GM21515 (cell line): Measurements from ENCODE around the gene MYO3B.
"Not testable (repeated sequence)": the region's sequence is repeated elsewhere in the genome, so short reads cannot be mapped to it uniquely, and the experiment has no call there.

ENCODE experiments used
- ATAC-seq: cut with Tn5 transposase; IDR thresholded peaks from one replicate; pipeline ENCODE4 v1.9.1; 2021; ENCODE audit not compliant: unreplicated experiment

Gene MYO3B

DNA sequence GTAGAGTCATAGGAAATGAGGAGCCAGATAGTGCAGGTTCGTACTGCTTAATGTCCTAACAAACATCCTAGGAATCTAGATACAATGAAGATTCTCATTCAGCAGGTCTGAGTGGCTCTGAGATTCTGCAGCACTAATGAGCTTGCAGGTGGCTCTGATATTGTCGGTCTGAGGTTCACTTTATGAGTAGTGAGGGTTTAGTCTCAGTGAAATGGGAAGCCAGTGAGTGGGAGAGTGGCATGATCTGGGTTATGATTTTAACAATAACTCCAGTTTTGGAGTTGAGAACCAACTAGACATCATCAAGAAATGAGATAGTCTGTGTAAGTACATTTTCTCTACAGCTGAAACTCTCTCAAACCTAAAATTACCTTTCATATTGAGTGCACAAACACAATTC lies 370.4 kb downstream of the MYO3B start:
- ATAC-seq: no peak

- ATAC-seq: no peak
These were observed 372.6 kb downstream of the MYO3B start for GRCh38 chr2:170550501-170550900.

- ATAC-seq: not testable (repeated sequence)
These were observed 374.0 kb downstream of the MYO3B start for GRCh38 chr2:170551899-170552298.

DNA sequence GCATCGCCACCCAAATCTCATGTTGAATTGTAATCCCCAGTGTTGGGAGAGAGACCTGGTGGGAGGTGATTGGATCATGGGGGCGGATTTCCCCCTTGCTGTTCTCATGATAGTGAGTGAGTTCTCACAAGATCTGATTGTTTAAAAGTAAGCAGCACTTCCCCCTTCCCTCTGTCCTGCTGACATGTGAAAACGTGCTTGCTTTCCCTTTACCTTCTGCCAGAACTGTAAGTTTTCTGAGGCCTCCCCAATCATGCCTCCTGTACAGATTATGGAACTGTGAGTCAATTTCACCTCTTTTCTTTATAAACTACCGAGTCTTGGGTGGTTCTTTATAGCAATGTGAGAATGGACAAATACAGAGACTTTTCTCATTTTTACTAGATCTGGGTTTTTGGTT lies 375.8 kb downstream of the MYO3B start:
- ATAC-seq: no peak

- ATAC-seq: no peak
These were observed 376.5 kb downstream of the MYO3B start for GRCh38 chr2:170554278-170554955.

- ATAC-seq: no peak
These were observed 385.0 kb downstream of the MYO3B start for GRCh38 chr2:170562928-170563327.

DNA sequence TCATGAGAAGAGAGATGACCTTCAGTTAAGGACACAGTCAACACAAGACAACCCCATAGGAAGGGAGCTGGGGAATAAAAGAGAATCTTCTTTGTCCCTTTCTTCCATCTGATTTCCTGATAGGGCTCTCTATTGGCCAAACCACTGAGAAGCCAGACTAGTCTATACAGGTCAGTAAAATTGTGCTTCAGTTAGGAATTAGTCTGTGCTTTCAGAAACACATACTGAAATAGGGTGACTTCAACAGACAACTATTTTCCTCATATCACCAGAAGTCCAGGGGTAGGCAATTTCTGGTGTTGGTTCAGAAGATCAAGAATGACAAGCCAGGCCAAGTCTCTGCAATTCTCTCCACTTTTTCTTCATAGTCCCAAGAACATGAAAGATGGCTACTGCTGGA lies 385.5 kb downstream of the MYO3B start:
- ATAC-seq: no peak

DNA sequence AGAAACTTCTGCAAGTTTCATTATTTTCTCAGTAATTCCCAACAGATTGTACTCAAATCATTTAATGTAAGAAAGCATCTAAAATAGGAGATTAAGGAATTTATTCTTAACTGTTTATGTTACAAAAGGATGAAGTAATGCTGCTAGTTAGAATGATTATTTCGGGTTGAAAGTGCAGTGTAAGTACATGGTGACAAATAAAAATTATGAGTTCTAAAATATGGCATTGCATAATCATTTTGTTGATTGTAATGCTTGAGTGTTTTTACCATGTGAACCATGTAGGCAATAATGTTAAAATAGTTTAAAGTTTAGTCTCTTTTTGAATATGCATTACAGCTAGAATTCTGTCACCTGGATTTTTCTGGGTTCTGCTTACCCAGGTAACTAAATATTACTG lies 388.2 kb downstream of the MYO3B start:
- ATAC-seq: no peak

- no peak for ATAC-seq
These were observed 389.5 kb downstream of the MYO3B start for GRCh38 chr2:170567429-170567828.

GRCh38 chr2:170568511-170568910 lies 390.6 kb downstream of the MYO3B start:
- ATAC-seq: no peak

DNA sequence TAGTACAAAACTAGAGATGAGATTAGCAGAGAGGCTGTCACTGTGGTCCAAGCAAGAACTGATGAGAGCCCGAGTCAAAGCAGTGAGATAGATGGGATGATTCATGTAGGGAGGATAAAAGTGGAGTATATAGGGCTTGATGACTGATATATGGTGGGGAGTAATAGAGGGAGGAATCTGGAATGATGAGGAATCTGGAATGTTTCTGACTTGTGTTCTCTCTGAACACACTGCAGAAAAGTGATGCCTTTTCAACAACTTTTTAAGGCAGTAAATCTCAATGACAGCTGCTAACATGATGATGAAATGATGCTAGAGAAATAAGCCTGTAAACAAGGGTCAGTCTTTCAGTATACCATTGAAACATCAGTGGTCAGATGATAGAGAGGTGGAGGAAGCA lies 393.7 kb downstream of the MYO3B start:
- no peak for ATAC-seq

- no peak for ATAC-seq
These were observed 395.7 kb downstream of the MYO3B start for GRCh38 chr2:170573671-170574070.

DNA sequence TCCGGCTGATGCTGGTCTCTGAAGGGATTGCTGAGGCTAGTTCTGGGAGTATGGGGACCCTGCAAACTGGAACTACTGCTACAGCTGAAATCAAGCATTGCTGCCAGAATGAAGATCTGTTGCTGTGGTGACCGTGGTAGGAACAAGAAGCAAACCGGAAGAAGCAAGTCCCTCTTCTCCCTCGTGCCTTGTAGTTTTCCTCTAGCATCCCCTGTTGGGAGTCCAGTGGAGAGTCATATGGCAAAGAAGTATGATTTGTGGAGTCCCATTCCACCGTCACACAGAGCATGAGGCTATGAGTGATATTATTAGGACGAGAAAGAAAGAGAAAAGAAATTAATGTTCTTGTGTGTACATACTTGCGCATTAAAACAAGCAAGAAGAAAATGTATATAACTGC lies 398.3 kb downstream of the MYO3B start:
- no peak for ATAC-seq

- ATAC-seq: no peak
These were observed 399.4 kb downstream of the MYO3B start for GRCh38 chr2:170577356-170577755.

- ATAC-seq: no peak
These were observed 400.7 kb downstream of the MYO3B start for GRCh38 chr2:170578606-170579005.

- ATAC-seq: no peak
These were observed 401.6 kb downstream of the MYO3B start for GRCh38 chr2:170579511-170579910.

GRCh38 chr2:170582313-170582712 lies 404.4 kb downstream of the MYO3B start:
- ATAC-seq: no peak

GRCh38 chr2:170582751-170583463 lies 405.0 kb downstream of the MYO3B start:
- no peak for ATAC-seq

DNA sequence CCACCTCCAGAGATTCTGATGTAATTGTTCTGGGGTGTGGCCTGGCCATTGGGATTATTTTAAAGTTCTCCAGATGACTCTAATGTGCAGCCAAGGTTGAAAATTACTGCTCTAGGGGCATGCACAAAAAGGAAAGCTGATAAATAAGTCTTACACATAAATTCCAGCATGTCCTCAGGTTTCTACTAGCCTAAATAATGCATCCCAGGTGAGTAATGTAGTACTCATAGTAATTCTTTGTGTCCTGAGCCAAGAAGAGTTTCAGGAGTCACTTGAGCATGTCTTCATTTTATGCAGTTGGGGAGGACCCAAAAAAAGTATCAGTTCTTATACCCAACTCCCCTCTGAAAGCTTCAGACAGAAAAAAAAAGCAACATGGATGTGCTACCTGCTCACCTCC lies 407.1 kb downstream of the MYO3B start:
- ATAC-seq: no peak

DNA sequence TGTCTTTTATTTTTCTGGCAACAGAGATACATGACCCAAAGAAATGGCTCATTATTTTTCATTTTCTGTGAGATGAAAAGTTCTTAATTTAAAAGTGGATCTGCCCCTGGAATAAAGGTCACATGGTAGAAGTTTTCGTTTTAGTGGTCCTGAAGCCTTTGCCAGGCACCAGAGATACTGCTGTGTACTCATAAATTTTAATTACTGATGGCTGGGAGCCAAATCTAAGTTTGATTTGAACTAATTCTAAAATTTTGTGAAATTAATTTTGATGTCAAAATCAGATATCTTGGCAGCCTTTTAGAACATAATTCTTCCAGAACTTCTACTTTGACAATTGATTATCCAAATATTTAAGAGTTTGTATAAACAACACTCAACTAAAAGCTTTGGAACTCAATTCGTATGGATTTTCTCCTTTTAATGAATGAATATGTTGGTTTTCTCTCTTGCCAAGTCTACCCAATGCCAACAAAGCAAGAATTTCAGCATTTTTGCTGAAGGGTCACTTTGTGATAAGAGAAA lies 408.7 kb downstream of the MYO3B start:
- no peak for ATAC-seq

GRCh38 chr2:170587117-170587516 lies 409.2 kb downstream of the MYO3B start:
- no peak for ATAC-seq

DNA sequence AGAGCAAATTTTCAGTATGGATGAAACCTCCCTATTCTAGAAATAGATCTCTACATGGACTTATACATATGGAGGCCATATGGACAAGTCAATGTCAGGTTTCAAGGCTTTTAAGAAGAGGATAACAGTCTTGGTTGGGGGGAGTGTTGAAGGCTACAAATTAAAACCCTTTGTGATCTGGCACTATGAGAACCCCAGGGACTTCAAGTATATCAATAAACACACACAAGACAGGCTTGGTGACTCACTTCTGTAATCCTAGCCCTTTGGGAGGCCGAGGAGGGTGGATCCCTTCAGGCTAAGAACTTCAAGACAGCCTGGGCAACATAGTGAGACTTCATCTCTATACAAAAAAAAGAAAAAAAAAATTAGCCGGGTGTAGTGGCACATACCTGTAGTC lies 410.0 kb downstream of the MYO3B start:
- no peak for ATAC-seq

- ATAC-seq: no peak
These were observed 410.8 kb downstream of the MYO3B start for GRCh38 chr2:170588729-170589128.
